Measurements from ENCODE around the gene DNPEP. TPM values are rescaled to one million over a fixed set of nuclear protein-coding genes. Genes with fewer than 3 reads are reported as not detected.

The DNPEP gene
- total RNA-seq, 4 donors from 2014 or later: 35.9 to 49.5 (median 41.6) TPM

DNA sequence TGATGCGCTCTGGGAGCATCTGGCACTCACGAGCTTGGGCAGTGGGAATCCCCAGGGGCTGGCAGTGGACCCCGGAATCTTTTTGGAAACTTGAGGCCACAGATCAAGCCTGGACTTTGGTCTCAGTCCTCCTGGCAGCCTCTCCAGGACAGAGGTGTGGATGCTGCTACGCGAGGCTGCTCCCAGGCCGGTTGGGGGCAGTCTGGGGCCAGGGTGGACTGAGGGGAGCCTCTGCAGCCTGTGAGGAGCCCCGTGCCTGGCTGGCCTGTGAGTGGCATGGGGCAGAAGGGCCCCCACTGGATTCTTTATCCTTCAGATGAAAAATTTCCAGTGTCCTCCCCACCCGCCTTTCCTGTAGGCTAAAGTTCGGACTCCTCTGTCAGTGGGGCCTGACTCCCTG lies 17.7 kb upstream of the DNPEP start:
- peaks cover 0 to 5% of the 10 kb centered on the region in 2 donors for H3K4me1 ChIP-seq
- H3K9me3 ChIP-seq: no peaks in the 10 kb centered on the region
- TF ChIP-seq, protein P1, sequence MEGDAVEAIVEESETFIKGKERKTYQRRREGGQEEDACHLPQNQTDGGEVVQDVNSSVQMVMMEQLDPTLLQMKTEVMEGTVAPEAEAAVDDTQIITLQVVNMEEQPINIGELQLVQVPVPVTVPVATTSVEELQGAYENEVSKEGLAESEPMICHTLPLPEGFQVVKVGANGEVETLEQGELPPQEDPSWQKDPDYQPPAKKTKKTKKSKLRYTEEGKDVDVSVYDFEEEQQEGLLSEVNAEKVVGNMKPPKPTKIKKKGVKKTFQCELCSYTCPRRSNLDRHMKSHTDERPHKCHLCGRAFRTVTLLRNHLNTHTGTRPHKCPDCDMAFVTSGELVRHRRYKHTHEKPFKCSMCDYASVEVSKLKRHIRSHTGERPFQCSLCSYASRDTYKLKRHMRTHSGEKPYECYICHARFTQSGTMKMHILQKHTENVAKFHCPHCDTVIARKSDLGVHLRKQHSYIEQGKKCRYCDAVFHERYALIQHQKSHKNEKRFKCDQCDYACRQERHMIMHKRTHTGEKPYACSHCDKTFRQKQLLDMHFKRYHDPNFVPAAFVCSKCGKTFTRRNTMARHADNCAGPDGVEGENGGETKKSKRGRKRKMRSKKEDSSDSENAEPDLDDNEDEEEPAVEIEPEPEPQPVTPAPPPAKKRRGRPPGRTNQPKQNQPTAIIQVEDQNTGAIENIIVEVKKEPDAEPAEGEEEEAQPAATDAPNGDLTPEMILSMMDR (IDR thresholded peaks at IDR 0.05): no peak
- TF ChIP-seq POLR2A (IDR thresholded peaks at IDR 0.05): no peak
- 74 to 79% methylated on average over 8 of the region's 9 CpGs for WGBS, 2 donors
- DNase-seq: no peak
- H3K27me3 ChIP-seq: no peaks in the 10 kb centered on the region
- no peak overlapping the region for H3K4me3 ChIP-seq (replicated peaks in 1 of 3)
- no peak overlapping the region for H3K27ac ChIP-seq
- no peaks in the 10 kb centered on the region for H3K36me3 ChIP-seq
- intact Hi-C loops (cut with DNase I): loop anchor here (5.0 to 10.0 kb wide), 2 partner anchors 47 to 229 kb away; no protein-coding TSS in a partner anchor

DNA sequence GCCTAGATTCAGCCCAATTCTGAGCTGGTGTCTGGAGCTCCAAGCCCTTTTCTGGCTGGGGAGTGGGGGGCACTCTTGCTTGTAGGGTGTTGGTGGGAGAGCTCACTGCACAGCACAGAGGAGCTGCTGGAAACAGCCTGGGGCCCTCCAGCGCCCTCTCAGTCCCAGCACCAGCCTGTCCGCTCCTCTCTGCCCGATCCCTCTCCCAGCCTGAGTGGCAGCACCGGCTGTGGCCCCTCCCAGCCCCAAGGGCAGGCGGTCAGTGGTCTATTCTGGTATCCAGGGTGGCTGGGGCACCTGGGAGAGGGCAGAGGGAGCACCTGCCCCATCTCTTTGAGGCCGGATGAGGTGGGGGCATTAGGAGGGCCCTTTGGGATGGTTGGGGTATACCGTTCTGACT lies 17.2 kb upstream of the DNPEP start:
- DNase-seq: no peak
- H3K27ac ChIP-seq: no peak overlapping the region
- H3K36me3 ChIP-seq: no peaks in the 10 kb centered on the region
- 75 to 80% methylated on average over 6 to 7 of the region's 7 CpGs for WGBS, 2 donors
- no peak overlapping the region for H3K4me3 ChIP-seq (replicated peaks in 1 of 3)
- H3K9me3 ChIP-seq: no peaks in the 10 kb centered on the region
- peaks cover 0 to 5% of the 10 kb centered on the region in 2 donors for H3K4me1 ChIP-seq
- TF ChIP-seq, protein P1 (IDR thresholded peaks at IDR 0.05): no peak
- TF ChIP-seq POLR2A (IDR thresholded peaks at IDR 0.05): no peak
- no peaks in the 10 kb centered on the region for H3K27me3 ChIP-seq
- intact Hi-C loops (cut with DNase I): loop anchor here (5.0 to 10.0 kb wide), 2 partner anchors 47 to 230 kb away; no protein-coding TSS in a partner anchor

DNA sequence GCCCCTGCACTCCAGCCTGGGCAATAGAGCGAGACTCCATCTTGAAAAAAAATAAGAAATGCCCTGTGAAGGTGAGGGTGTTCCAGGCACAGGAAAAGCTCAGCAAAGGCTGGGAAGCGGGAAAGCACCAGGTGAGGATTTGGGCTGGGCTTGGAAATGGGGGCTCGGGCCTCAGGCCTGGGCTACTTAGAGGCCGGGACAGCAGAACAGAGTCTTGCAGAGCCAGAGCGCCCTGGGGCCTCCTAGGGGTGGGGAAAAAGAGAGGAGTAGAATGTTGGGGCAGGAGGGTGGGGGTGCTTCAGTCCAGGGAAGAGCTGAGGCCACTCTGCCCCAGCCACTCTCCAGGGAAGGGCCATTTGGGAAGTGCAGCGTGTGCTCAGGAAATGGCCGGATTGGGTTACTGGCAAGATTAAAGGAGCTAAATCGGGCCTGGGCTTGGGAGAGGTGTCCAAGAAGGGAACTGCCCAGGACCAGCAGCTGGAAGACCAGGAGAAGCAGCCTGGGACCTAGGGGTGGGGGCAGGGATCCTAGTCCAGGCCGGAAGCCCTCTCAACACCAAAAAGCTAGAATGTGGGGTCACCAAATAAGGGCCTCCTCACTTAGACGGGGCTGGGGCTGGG lies 16.7 kb upstream of the DNPEP start:
- DNase-seq: no peak
- TF ChIP-seq, protein P1 (IDR thresholded peaks at IDR 0.05): no peak
- no peak for TF ChIP-seq POLR2A (IDR thresholded peaks at IDR 0.05)
- 83 to 86% methylated on average over 10 of the region's 10 CpGs for WGBS, 2 donors
- Histone ChIP-seq H3K4me1 (peaks cover 0 to 5% of the 10 kb centered on the region in 2 donors), H3K27ac (no peak overlapping the region), H3K36me3 (no peaks in the 10 kb centered on the region), H3K9me3 (no peaks in the 10 kb centered on the region), H3K27me3 (no peaks in the 10 kb centered on the region), H3K4me3 (replicated peaks in 1 of 3) (no peak overlapping the region)
- intact Hi-C loops (cut with DNase I): loop anchor here (10.0 kb wide), 1 partner anchor 230 kb away; no protein-coding TSS in a partner anchor

DNA sequence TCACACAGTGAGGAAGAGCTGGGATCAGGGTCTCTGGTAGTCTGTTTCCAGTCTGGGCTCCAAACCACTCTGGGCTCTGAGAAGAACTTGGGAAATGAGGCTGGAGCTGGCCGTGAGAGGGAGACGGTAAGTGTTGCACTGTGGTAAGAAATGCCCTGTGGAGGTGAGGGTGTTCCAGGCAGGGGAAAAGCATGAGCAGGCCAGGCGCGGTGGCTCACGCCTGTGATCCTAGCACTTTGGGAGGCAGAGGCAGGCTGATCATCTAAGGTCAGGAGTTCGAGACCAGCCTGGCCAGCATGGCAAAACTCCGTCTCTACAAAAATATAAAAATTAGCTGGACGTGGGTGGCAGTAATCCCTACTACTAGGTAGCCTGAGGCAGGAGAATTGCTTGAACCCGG lies 16.1 kb upstream of the DNPEP start:
- no peaks in the 10 kb centered on the region for H3K9me3 ChIP-seq
- H3K27me3 ChIP-seq: no peaks in the 10 kb centered on the region
- no peak overlapping the region for H3K27ac ChIP-seq
- no peaks in the 10 kb centered on the region for H3K36me3 ChIP-seq
- intact Hi-C loops (cut with DNase I): loop anchor here (10.0 kb wide), 1 partner anchor 231 kb away; no protein-coding TSS in a partner anchor
- DNase-seq: no peak
- no peak overlapping the region for H3K4me3 ChIP-seq (replicated peaks in 1 of 3)
- no peak for TF ChIP-seq POLR2A (IDR thresholded peaks at IDR 0.05)
- TF ChIP-seq, protein P1 (IDR thresholded peaks at IDR 0.05): no peak
- H3K4me1 ChIP-seq: peaks cover 0 to 5% of the 10 kb centered on the region in 2 donors
- 83 to 89% methylated on average over 9 of the region's 9 CpGs for WGBS, 2 donors

Measured in thyroid gland (tissue), 4 donors.